Mucosa of gallbladder (tissue), 1 donor: Measurements from ENCODE around the gene NBEAL1. TPM values are rescaled to one million over a fixed set of nuclear protein-coding genes. Genes with fewer than 3 reads are reported as not detected.
"Not testable (repeated sequence)": the region's sequence is repeated elsewhere in the genome, so short reads cannot be mapped to it uniquely, and the experiment has no call there.

Experiments used
- DNase-seq: peaks from one replicate; pipeline ENCODE4 v3.0.0-alpha.2; 2020; ENCODE audit warnings: low spot score
- total RNA-seq: library from RNA; stranded (reverse); gene quantifications from one replicate; pipeline ENCODE4 v1.2.1, GENCODE V29; 2021
- donor health status: DM: no; HTN: no; CAD: no.

Gene NBEAL1
- total RNA-seq, result 56.3 TPM

DNA sequence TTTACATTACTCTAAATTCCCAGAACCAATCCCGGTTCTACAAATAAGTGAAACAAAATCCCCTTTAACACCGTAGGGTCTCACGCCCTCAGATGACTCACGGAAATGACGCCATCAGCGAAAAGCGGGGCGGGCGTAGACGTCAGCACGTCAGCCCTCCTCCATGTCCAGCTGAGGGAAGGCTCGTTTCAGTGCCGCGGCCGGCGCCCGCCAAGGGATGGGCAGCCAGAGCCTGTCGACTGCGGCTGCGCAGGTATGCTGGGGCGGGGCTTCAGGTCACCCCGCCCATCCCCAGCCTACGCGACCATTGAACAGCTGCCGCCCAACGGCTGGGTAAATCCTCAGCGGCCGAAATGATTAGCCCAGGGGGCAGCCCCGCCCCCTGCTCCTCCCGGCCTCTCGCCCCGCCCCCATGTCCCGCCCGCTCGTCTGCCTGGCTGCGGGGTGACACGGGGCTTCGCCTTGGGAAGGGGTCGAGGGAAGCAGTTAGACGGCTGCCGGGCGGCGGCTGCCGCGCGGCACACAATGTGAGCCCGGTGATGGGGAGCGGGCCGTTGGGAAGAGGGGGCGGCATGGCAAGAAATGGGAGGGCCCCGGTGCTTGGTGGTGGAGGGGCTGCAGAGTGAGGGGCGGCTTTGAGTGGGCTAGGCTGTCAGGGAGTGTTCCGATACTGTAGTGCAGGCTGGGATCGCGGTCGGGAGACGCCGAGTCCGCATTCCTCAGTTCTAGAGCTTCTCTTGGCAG, at the start of gene NBEAL1:
Gene NBEAL1, plus strand, starts transcription at position 420 of the 744 bp plus-strand sequence. CDS start 1,510 bp downstream, outside the sequence.
- peak; percentile 98 for DNase-seq

DNA sequence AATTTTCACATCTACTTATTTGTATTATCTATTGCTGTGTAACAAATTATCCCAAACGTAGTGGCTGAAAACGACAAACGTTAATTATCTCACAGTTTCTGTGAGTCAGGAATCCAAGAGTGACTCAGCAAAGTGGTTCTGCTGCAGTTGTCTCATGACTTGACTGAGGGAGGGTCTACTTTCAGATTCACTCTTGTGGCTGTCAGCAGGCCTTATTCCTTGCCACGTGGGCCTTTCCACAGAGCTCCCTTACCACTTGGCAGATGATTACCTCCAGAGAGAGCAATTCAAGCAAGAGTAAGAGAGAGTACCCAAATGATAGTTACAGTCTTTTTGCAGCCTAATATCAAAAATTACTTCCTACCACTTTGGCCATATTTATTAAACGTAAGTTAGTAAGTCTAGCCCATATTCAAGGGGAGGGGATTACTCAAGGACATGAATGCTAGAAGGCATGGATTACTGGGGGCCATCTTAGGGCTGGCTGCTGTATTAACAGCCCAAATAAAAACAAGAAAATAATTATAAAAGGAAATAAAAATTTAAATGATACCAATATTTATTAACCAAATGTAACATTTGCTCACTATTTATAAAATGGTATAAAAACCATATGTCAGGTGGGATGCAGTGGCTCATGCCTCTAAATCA, 48.7 kb upstream of the NBEAL1 start:
- no peak for DNase-seq

DNA sequence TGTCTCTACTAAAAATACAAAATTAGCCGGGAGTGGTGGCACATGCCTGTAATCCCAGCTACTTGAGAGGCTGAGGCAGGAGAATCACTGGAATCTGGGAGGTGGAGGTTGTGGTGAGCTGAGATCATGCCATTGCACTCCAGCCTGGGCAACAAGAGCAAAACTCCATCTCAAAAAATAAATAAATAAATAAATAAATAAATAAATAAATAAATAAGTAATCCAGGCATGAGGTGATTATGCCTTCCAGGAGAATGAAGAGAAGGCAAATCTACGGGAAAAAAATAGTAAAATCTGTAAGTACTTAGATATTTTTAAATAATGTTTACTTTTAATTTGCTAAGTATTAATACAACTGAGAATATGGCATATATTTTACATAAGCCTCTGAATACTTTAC, 45.3 kb upstream of the NBEAL1 start:
- DNase-seq, result not testable (repeated sequence)

DNA sequence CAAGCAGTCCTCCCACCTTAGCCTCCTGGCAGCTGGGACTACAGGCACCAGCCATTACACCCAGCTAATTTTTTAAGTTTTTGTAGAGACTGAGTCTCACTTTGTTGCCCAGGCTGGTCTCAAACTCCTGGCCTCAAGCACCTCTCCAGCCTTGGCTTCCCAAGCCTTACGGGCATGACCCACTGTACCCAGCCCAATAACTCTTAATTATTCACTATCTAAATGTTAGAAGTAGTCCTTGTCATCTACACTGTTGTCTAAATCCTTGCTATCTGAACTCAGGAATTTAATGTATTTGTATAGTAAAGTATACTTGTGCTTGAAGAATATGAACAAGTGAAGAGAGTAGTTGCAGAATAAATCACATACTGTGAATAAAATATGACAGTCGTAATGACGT, 37.9 kb upstream of the NBEAL1 start:
- DNase-seq, result no peak

DNA sequence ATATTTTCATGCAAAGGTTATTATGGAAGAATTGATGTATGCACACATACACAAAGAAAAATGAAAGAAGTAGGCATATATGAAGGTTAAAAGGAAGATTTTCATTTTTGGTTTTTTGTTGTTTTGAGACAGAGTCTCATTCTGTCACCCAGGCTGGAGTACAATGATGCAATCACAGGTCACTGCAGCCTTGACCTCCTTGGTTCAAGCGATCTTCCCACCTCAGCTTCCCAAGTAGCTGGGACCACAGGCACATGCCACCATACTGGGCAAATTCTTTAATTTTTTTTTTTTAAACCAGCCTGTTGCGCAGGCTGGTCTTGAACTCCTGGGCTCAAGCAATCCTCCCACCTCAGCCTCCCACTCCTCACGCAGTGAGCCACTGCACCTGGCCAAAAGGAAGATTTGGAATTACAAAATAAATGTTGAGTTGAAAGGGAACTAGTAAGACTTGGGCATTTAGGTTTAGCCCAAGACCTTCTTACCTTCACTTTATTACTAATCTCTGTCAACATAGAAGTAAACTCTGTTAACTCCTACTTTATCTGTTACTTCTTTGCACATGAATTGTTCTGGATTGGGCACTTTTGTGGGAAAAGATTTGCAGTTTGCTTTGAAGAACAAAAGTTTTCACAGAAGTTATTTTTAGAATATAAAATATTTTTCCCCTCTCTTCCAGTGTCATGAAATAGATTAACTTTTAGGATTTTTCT, 31.7 kb upstream of the NBEAL1 start:
- no peak for DNase-seq

DNA sequence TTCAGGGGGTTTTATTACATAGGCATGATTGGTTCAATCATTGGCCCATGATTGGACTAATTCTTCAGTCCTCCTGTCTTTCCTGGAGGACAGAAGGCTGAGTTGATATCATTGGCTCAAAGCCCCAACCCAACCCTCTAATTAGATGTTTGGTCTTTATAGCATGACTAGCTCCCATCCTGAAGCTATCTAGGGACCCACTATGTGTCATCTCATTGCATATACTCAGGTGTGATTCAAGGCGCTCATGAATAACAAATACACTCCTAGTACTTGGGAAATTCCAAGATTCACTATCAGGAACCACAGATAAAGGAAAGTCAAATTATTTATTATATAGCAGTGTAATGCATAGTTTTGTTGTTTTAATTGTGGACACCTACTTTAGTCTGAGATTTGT, 24.9 kb upstream of the NBEAL1 start:
- DNase-seq, result no peak

DNA sequence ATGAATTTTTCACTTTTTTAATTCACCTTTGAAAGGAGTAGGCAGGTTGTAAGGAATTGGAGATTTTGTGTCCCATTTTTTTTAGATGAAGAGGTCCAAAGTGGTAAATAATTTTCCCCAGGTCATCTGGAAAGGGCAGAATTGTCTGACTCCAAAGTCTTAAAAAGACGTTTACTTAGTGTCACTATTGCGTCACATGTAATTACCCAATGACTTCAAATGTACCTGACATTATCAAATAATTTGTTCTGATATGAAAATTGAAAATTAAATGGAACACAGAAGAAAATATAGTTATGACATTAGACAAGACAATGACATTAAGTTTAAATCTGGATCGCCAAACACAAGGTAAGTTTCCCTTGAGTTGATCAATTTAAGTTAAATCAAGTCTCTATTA, 24.2 kb upstream of the NBEAL1 start:
- DNase-seq, result no peak

DNA sequence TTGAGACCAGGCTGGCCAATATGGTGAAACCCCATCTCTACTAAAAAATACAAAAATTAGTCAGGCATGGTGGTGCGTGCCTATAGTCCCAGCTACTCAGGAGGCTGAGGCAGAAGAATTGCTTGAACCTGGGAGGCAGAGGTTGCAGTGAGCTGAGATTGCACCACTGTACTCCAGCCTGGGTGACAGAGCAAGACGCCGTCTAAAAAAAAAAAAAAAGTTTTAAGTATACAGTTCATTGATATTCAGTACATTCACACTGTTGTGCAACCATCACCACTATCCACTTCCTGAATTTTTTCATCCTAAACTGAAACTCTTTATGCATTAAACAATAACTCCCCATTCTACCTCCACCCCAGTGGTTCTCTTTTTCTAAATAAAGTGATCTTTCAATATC, 17.6 kb upstream of the NBEAL1 start:
- not testable (repeated sequence) for DNase-seq

DNA sequence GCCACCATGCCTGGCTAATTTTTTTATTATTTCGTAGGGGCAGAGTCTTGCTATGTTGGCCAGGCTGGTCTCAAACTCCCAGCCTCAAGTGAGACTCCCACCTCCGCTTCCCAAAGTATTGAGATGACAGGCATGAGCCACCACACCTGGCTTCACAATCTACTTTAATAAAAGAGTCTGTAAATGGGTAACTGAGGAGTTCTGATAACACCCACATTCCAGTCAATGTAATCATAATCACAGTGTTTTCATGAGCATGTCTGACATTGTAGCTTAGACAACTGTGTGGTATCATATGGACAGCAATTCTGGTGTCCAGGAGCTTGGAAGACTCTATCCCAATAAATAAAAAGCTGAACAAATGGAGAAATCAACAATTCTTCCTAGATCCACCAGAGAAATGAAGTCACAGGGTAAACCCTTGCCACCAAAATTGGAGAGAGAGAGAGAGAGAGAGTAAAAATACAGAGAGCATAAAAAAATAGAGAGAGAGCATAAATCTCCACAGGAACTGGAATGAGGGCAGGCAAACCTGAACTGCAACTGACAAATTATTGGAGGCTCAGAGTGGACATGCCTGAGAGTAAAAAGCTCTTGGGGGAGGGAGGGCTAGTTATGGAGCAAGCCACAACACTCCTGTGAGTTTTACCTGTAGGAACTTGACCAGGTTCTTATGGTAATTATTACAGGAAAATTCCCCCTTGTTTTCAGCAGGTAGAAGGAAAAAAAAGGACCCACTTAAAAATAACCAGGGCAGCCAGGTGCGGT, 12.4 kb upstream of the NBEAL1 start:
- no peak for DNase-seq

DNA sequence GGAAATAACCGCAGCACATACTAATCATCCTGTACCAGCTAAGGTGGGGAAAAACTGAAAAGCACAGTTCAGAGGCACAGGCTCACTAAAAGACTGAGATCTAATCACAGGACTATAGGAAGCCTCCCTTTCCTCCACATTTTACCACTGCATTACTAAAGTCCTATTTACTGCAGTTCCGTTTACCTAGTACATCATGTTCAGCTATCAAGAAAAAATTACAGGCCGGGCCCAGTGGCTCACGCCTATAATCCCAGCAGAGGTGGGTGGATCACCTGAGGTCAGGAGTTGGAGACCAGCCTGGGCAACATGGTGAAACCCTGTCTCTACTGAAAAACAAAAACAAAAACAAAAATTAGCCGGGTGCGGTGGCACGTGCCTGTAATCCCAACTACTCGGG, 11.0 kb upstream of the NBEAL1 start:
- DNase-seq, result no peak

DNA sequence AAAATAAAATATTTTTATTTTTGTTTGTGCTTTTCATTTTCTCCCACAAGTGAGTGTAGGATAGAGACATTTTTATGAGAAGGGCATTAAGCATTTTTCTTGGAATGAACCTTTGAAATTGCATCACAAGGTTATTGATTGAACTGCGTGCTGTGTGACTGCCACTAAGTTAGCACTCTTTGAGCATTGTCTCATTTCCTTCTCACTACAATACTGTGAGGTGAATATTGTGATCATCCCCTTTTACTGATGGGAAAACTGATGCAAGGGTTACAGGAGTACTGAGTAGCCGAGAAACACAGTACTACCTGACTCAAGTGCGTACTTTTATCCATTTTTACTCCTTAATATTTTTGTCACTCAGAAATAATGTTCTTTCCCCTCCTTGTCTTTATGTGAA, 2.0 kb downstream of the NBEAL1 start:
- DNase-seq, result no peak

DNA sequence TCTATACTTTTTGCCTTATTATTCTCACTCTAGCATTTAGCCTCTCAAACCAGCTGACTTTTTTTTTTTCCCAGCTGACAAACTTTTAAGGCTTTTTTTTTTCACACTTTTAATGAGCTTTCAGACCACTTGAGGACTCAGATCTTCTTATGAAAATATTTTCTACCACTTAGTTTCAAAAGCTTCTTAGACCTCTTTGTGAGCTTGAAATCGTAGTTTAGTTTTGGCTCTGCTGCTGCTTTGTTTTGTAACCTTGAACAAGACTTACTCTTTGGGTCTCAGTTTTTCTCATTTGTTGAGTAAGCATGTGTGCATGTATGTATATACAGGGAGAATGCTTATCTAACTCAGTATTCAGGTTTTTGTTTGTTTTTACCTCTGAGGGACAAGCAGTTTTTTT, 3.5 kb downstream of the NBEAL1 start:
- DNase-seq, result no peak

DNA sequence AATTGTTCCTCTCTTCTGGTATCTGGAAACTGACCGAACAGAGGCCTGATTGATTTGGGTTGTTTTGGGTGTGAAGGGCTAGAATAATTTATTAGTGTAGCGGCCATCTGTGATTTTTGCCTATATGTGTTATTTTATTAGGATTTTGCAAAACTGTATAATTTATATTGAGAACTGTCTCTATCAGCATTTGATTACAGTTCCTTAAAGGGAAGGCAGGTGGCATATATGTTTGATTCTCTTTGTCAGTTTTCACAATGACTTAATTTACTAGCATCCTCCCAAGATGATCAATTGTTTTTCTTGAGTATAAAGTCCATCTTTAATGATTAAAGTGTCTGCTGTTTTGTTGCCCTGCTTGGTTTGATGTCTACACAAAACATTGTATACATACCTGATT, 4.5 kb downstream of the NBEAL1 start:
- DNase-seq, result no peak

DNA sequence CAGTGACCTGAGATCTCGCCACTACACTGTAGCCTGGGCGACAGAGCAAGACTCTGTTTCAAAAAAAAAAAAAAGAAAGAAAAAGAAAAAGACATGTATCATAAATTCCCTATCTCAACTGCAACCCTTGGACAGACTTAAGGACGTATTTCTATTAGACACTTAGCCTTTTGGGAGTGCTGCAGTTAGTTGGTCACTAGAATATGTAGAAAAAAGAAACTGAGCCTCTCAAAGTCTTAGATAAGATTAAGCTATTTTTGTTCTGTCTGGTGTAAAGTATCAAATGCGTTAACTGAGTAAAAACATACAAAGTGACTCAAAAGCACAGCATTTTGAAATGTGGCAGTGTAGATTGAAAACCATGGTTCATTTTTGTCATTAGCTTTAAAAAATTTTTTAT, 7.3 kb downstream of the NBEAL1 start:
- DNase-seq, result no peak

DNA sequence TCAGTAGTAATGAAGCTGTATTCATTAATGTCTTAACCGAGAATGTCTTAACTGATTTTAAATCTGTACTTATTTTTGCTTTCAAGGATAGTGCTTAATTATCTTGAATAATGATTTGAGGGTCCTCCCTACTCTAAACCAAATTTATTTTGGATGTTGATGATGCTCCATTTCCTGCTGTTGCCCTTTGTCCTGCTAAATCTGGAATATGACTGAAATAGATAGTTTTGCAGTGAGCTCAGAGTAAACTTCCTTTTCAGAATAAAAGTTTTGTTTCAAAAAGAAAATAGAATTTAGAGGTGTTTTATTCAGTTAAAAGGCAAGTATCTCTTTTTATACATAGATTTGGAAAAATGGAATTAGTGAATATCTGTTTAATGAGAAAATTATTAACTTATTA, 8.1 kb downstream of the NBEAL1 start:
- DNase-seq, result no peak

DNA sequence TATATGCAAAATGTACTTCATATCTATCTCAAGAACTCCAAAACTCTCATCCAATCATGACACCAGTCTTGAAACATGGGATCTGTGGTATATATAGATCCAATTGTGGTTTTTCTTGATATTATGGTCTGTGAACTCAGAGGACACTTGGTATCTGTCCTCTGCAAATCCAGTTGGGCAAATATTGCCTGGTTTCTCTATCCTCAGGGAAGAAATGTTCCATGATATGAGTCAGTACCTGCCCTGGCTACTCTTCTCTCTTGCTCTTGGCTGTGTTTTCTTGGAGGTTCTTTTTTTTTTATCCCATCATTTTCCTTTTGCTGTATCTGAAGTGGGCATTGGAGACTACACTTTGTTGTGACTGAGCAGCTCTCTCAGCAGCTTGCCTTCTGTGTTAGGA, 10.9 kb downstream of the NBEAL1 start:
- DNase-seq, result no peak

DNA sequence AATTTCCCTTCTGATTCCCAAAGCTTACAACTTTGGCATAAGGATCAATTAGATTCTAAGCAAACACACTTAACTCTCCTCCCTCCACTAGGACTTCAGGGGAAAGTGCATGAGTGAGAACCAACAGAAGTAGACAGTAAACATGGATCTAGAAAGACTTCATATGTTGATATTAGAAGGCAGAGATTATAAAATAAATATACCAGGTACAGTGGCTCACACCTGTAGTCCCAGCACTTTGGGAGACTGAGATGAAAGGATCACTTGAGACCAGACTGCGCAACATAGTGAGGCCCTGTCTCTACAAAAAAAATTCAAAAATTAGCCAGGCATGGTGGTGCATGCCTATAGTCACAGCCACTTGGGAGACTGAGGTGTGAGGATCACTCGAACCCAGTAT, 15.9 kb downstream of the NBEAL1 start:
- no peak for DNase-seq

DNA sequence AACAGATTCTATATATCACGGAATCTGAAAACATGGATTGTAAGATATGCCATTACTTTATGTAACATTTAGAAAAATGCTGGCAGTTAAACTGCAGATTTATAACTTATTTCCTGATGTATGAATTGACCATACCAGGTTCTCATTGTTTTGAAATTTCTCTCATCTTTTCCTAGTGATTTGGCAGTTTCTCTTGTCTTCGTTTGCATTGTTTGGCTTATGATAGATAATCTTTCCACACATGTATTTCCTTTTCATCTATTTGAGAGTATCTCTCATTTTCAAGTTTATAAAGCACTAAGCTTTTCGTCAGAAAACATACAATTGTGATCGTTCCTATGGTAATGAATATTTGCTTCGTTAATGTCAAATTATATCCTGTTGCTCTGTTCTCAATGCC, 16.3 kb downstream of the NBEAL1 start:
- no peak for DNase-seq

DNA sequence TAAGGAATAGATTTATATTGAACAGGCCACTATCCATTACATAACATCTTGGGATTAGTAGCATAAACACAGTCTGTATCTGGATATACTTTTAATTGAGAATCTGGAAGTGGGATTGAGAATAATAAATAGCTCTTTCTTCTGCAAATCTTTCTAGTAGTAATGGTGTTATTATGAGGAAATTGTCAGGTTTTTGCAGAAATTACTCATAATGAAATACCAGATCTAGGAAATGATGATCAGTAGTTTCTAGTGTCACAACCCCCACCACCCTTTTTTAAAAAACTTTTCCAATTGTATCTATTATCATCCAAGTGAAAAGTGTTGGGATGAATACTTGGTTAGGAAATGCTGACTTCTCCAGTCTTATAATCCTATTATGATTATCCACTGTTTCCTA, 18.7 kb downstream of the NBEAL1 start:
- DNase-seq, result no peak

DNA sequence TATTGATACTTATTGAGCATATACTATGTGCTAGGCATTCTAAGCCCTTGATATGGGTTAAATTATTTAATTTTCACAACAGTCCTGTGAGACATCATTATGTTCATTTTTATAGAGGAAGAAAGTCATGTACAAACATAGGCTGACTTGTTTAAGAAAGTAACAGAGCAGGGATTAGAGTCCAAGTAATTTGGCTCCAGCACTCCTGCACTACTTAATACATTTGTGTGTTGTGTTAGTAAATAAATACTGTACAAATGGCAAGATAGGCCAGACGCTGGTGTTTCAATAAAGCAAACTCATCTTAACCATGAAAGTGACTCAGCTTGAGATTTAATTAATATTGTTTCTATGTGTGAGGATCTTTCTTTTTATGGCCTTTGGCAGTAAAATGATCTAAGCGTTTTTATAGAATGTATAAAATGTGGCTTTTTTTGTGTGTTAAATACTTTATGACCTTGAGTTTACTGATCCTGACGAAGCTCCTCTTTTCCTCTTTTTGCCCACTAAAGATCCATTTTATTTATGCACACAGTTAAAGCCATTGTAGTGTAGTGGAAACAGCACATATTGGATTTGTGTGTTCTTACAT, 21.3 kb downstream of the NBEAL1 start:
- DNase-seq, result no peak

DNA sequence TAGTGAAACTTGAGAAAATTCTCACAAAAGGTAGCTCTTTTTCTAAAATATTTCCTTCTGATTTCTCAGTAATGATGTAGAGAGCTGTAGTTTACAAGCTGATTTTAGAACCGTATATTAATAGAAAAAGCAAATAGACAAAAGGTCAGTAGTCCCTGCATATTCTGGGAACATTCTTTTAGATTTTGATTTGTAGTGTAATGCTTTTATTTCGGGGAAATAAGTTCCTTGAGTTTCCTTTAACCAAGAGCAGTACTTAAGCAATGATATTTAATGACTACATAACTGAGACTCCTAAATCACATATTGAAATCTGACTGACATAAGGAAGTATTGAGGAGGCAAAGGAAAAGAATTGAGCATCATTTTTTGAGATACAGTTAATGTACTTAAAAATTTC, 22.4 kb downstream of the NBEAL1 start:
- no peak for DNase-seq

DNA sequence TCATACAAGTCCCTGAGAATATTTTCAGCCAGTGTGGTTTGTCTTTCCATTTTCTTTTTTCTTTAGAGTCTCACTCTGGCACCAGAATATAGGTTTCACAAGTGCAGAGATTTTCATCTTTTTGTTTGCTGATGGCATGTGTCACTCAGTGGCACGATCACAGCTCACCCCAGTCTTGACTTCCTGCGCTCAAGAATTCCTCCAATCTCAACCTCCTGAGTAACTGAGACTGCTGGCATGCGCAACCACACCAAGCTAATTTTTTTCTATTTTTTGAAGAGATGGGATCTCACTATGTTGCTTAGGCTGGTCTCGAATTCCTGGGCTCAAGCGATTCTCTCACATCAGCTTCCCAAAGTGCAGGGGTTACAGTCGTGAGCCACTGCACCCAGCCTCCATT, 23.9 kb downstream of the NBEAL1 start:
- DNase-seq, result no peak
